ENCODE measurements around the gene ATP9A.

ATP9A gene

GRCh38 chr20:51566594-51566993 lies 201.6 kb downstream of the ATP9A start:
- no peak for DNase-seq

GRCh38 chr20:51565298-51566144 lies 202.7 kb downstream of the ATP9A start:
- DNase-seq = no peak

GRCh38 chr20:51563486-51564332 lies 204.5 kb downstream of the ATP9A start:
- no peak for DNase-seq

- DNase-seq = no peak
Measured at GRCh38 chr20:51563174-51563485, 205.1 kb downstream of the ATP9A start.

- no peak for DNase-seq
Measured at GRCh38 chr20:51562332-51563173, 205.6 kb downstream of the ATP9A start.

GRCh38 chr20:51562027-51562331 lies 206.2 kb downstream of the ATP9A start:
- no peak for DNase-seq

GRCh38 chr20:51560550-51561307 lies 207.5 kb downstream of the ATP9A start:
- DNase-seq = no peak

- no peak for DNase-seq
Measured at GRCh38 chr20:51560042-51560441, 208.1 kb downstream of the ATP9A start.

GRCh38 chr20:51554538-51555165 lies 213.5 kb downstream of the ATP9A start:
- no peak for DNase-seq

- DNase-seq = no peak
Measured at GRCh38 chr20:51553897-51554486, 214.2 kb downstream of the ATP9A start.

GRCh38 chr20:51551186-51551585 lies 217.0 kb downstream of the ATP9A start:
- no peak for DNase-seq

- no peak for DNase-seq
Measured at GRCh38 chr20:51549474-51549873, 218.7 kb downstream of the ATP9A start.

GRCh38 chr20:51547951-51548350 lies 220.2 kb downstream of the ATP9A start:
- DNase-seq = no peak

Measured in NCI-H1092 (cell line).